NT2/D1 (cell line): ENCODE results near the gene KIZ.
A peak's percentile ranks its signal among the peaks of the same experiment; 100 is the strongest.

Source experiments
- DNase-seq: peaks from one replicate; pipeline ENCODE4 v3.0.0-alpha.2; 2011; ENCODE audit warnings: low read depth, low spot score
- H3K27me3 ChIP-seq: 2 replicates; pipeline ENCODE4 v1.6.0; 2011; ENCODE audit warnings: mild to moderate bottlenecking; ENCODE audit not compliant: insufficient read length, insufficient read depth
- H3K36me3 ChIP-seq: 2 replicates; pipeline ENCODE4 v1.6.1; 2011; ENCODE audit warnings: mild to moderate bottlenecking, low read length, mixed read lengths; ENCODE audit not compliant: insufficient read depth, insufficient read length
- H3K4me1 ChIP-seq: 2 replicates; pipeline ENCODE4 v1.5.1; 2011; ENCODE audit not compliant: insufficient read depth, insufficient read length
- H3K4me3 ChIP-seq: 2 replicates; pipeline ENCODE4 v1.5.1; 2011; ENCODE audit warnings: low read depth; ENCODE audit not compliant: insufficient read length
- H3K9ac ChIP-seq: 2 replicates; pipeline ENCODE4 v1.6.0; 2011; ENCODE audit warnings: low read depth; ENCODE audit not compliant: insufficient read length
- H3K9me3 ChIP-seq: 2 replicates; pipeline ENCODE4 v1.5.1; 2011; ENCODE audit warnings: mild to moderate bottlenecking, low read length; ENCODE audit not compliant: insufficient read depth
- SUZ12 ChIP-seq: IDR thresholded peaks from 2 replicates; pipeline ENCODE4 v1.6.1; 2011; ENCODE audit not compliant: insufficient read length, insufficient read depth; ENCODE audit errors: extremely low read depth
- YY1 ChIP-seq: IDR thresholded peaks from 2 replicates; pipeline ENCODE4 v1.6.1; 2011; ENCODE audit not compliant: insufficient read length, insufficient read depth
- ZNF274 ChIP-seq: IDR thresholded peaks from 2 replicates; pipeline ENCODE4 v1.6.1; 2011; ENCODE audit warnings: mild to moderate bottlenecking, low read depth, low read length

Gene KIZ

DNA sequence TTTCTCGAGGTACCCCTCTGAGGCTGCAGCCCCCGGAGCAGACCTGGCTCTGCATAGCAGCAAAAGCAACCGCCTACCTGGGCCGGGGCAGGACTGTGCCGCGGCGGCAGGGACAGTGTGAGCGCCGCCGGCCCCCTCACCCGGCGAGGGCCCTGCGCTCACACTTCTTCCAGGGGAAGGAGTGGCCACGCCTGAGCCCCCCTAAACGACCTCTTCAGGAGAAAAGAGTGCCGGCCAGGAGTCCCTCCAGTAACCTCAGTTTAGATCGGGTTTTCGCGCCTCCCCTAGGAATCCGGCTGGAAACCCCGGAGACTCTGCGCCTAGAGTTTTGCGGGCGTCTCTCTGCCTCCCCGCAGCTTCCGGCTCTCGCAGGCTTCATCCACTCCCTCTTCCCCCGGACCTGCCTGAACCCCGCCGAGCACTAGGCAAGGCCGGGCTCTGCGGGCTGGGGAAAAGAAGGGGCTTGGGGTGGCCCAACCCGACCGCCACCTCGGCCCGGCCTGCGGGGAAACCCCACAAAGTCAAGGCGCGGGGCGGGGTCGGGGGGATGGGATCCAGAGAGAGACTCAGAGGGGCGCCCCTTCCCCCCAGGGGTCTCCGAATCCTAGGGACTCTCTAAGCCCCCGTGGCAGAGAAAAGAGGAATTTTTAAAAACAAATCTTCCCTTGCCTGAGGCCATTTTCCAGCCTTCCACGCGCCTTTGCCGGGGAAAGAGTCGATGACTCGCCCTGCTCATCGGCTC lies 20.3 kb upstream of the KIZ start:
- no peak for DNase-seq
- Histone ChIP-seq H3K4me1 (no peaks in the 10 kb centered on the region), H3K27me3 (peaks cover 85% of the 10 kb centered on the region), H3K36me3 (no peaks in the 10 kb centered on the region), H3K9me3 (no peaks in the 10 kb centered on the region), H3K4me3 (peak overlapping the region; percentile 35), H3K9ac (peak overlapping the region; percentile 56)
- TF ChIP-seq ZNF274: no peak
- TF ChIP-seq YY1: no peak
- TF ChIP-seq SUZ12: no peak

DNA sequence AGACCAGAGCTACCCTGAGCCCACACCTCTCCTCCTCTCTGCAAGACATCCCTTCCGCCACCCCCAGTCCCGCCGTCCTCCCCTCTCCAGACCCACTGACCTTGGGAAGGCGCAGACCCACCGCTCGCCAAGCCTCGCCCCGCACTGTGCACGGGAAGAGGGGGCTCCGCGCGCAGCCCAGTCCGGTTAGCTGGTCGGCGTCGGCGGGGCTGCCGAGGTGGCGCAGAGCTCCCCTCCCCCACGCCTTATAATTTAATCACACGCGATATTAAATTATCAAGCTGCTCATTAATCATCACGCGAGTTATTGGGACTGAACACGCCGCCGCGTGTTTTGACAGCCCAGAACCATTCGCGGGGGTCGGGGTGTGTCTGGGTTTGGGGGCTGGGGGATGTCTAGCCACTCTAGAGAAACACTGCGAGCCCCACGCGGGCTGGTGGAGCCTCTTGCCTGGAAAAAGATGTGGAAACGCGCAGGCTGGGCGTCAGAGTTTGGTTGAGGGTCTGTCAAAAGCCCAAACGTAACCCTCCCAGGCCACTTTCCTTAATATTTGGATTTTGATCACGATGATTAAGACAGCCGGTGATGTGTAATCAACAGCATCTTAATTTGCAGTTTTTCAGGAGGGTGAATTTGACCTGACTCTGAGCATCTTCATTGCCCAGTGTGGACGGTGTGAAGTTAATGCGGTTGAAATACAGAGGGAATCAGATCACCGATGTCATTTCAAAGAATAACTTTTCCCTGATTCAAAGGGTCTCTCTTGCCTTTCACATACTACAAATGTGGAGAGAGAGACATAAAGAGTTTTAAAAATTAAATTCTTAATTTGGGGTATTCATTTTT lies 19.5 kb upstream of the KIZ start, which contains the start of gene LINC00237:
Gene LINC00237 (minus strand): TSS at position 188 of the 847 bp plus-strand sequence.
- DNase-seq: no peak
- Histone ChIP-seq H3K9ac (peak within 1 kb of the TSS; percentile 56), H3K9me3 (no peaks in the 10 kb centered on the region), H3K4me1 (no peaks in the 10 kb centered on the region), H3K4me3 (peak within 1 kb of the TSS; percentile 35), H3K36me3 (no peaks in the 10 kb centered on the region), H3K27me3 (peaks cover 77% of the 10 kb centered on the region)
- TF ChIP-seq SUZ12 (peak; percentile 92), YY1 (no peak), ZNF274 (no peak)

DNA sequence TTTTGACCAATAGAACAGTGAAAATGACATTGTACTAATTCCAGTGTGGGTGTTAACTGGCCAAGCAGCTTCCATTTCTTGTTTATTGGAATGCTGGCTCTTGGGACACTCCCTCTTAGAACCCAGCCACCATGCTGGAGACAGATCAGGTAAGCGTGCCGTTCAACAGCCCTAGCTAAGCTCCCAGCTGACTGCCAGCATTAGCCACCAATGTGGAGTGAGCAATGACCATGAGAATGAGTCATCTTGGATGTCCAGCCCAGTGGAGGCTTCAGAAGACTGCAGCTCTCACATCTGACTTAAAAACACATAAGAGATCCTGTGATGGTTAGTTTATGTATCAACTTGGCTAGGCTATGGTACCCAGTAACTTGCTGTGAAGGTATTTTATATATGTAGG lies 16.7 kb upstream of the KIZ start:
- peaks cover 59% of the 10 kb centered on the region for H3K27me3 ChIP-seq
- no peaks in the 10 kb centered on the region for H3K9me3 ChIP-seq

DNA sequence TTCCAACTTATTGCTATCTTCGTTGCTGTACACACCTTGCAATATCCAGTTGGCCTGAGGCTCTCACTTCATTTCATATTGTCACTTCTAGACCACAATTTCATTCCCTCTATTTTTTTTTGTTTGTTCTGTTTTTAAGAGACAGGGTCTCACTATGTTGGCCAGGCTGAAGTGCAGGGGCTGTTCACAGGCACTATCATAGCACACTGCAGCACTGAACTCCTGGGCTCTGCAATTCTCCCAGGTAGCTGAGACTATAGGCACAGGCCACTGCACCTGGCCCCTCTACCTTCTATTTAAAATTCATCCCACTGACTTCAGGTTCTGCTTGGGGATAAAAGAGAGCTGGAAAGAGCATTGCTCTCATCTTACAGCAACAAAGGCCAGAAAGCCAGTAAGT lies 15.1 kb upstream of the KIZ start:
- H3K36me3 ChIP-seq: no peaks in the 10 kb centered on the region
- no peaks in the 10 kb centered on the region for H3K4me1 ChIP-seq
- no peak overlapping the region for H3K9ac ChIP-seq
- DNase-seq: no peak
- no peak overlapping the region for H3K4me3 ChIP-seq
- no peak for TF ChIP-seq SUZ12
- no peak for TF ChIP-seq ZNF274
- no peak for TF ChIP-seq YY1
- H3K27me3 ChIP-seq: peaks cover 42% of the 10 kb centered on the region
- H3K9me3 ChIP-seq: no peaks in the 10 kb centered on the region

More for the DNA sequence above, 16.7 kb upstream of the KIZ start:
- Histone ChIP-seq H3K36me3 (no peaks in the 10 kb centered on the region), H3K4me3 (no peak overlapping the region), H3K9ac (no peak overlapping the region), H3K4me1 (no peaks in the 10 kb centered on the region)
- TF ChIP-seq YY1: no peak
- no peak for TF ChIP-seq SUZ12
- TF ChIP-seq ZNF274: no peak
- DNase-seq: no peak

DNA sequence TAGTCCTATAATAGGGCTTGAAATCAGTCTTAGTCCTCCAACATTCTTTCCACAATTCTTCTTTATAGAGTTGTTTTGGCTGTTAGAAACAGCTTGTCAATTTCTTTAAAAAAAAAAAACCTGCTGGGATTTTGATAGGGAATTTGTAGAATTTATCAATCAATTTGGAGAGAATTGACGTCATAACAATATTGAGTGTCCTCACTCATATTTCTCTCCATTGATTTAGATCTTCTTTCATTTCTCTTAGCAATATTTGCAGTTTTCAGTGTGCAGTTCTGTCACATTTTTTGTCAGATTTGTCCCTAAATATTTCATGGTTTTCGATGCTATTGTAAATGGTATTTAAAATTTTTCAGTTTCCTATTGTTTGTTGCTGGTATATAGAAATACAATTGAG lies 14.5 kb upstream of the KIZ start:
- Histone ChIP-seq H3K4me1 (no peaks in the 10 kb centered on the region), H3K27me3 (peaks cover 36% of the 10 kb centered on the region), H3K9ac (no peak overlapping the region), H3K9me3 (no peaks in the 10 kb centered on the region), H3K4me3 (no peak overlapping the region), H3K36me3 (no peaks in the 10 kb centered on the region)
- no peak for DNase-seq
- TF ChIP-seq YY1: no peak

DNA sequence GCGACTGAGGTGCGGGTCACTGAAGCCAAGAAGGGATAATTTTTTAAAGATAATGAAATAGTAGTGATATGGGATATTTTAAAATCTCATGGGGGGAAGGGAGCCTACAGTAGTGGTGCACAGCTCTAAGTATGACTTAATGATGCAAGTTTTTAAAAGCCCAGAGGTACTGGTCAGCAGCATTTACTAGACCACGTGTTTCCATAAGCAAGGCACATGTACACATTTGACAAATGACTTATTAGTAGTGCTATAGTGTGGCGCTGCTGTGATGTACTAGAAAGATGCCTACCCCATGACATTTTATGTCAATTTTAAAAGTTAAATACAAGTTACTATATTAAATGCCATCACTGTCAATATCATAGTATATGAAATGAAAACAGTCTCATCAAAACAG lies 12.2 kb upstream of the KIZ start:
- TF ChIP-seq SUZ12: no peak
- TF ChIP-seq YY1: no peak
- no peak for TF ChIP-seq ZNF274
- Histone ChIP-seq H3K4me3 (no peak overlapping the region), H3K4me1 (no peaks in the 10 kb centered on the region), H3K27me3 (peaks cover 14% of the 10 kb centered on the region), H3K9me3 (no peaks in the 10 kb centered on the region), H3K36me3 (no peaks in the 10 kb centered on the region), H3K9ac (no peak overlapping the region)
- no peak for DNase-seq

DNA sequence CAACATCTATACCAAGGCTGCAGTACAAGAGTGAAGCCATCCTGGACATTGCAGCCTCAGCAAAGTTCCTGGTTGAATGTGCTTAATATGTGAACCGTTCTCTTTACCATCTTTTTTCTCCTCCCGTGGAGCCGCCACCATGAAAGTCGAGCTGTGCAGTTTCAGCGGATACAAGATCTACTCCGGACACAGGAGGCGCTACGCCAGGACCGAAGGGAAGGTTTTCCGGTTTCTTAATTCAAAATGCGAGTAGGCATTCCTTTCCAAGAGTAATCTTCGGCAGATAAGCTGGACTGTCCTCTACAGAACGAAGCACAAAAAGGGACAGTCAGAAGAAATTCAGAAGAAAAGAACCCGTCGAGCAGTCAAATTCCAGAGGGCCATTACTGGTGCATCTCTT lies 11.3 kb upstream of the KIZ start:
- H3K4me1 ChIP-seq: no peaks in the 10 kb centered on the region
- TF ChIP-seq ZNF274: no peak
- H3K4me3 ChIP-seq: no peak overlapping the region
- no peak for DNase-seq
- peaks cover 5% of the 10 kb centered on the region for H3K27me3 ChIP-seq
- no peak overlapping the region for H3K9ac ChIP-seq
- H3K9me3 ChIP-seq: no peaks in the 10 kb centered on the region
- H3K36me3 ChIP-seq: no peaks in the 10 kb centered on the region
